Activated CD4-positive, alpha-beta T cell treated with anti-CD3 and anti-CD28 coated beads, Interleukin-2, amount 50 U/mL, for 48 hours (primary cell): ENCODE results near the gene CMSS1.

Experiments
- DNase-seq, 2 experiments: peaks; one replicate each; pipeline ENCODE4 v3.0.0-alpha.2; 2020

CMSS1 gene

GRCh38 chr3:100159331-100160153 lies 341.9 kb downstream of the CMSS1 start:
- no peak for DNase-seq

- DNase-seq: no peak
Observed at GRCh38 chr3:100160521-100160920, 342.9 kb downstream of the CMSS1 start.

- no peak for DNase-seq
Observed at GRCh38 chr3:100163787-100164186, 346.1 kb downstream of the CMSS1 start.

- DNase-seq: no peak
Observed at GRCh38 chr3:100164743-100165142, 347.1 kb downstream of the CMSS1 start.

GRCh38 chr3:100165926-100166550 lies 348.4 kb downstream of the CMSS1 start:
- no peak for DNase-seq

- no peak for DNase-seq
Observed at GRCh38 chr3:100169201-100169920, 351.7 kb downstream of the CMSS1 start.

- no peak for DNase-seq
Observed at GRCh38 chr3:100170486-100170885, 352.8 kb downstream of the CMSS1 start.

GRCh38 chr3:100171211-100171914 lies 353.7 kb downstream of the CMSS1 start:
- DNase-seq: no peak

- DNase-seq: no peak
Observed at GRCh38 chr3:100173961-100174360, 356.3 kb downstream of the CMSS1 start.

GRCh38 chr3:100175637-100176280 lies 358.1 kb downstream of the CMSS1 start:
- no peak for DNase-seq

GRCh38 chr3:100179692-100180349 lies 362.2 kb downstream of the CMSS1 start:
- DNase-seq: no peak

GRCh38 chr3:100183608-100184125 lies 366.0 kb downstream of the CMSS1 start:
- DNase-seq: no peak

- no peak for DNase-seq
Observed at GRCh38 chr3:100184948-100185570, 367.4 kb downstream of the CMSS1 start.

GRCh38 chr3:100185847-100186246 lies 368.2 kb downstream of the CMSS1 start:
- DNase-seq: no peak

GRCh38 chr3:100189444-100189964 lies 371.8 kb downstream of the CMSS1 start:
- no peak for DNase-seq

GRCh38 chr3:100195375-100195774 lies 377.7 kb downstream of the CMSS1 start:
- DNase-seq: no peak

- no peak for DNase-seq
Observed at GRCh38 chr3:100197876-100198275, 380.2 kb downstream of the CMSS1 start.

GRCh38 chr3:100198579-100199269 lies 381.1 kb downstream of the CMSS1 start:
- DNase-seq: no peak

- DNase-seq: no peak
Observed at GRCh38 chr3:100205171-100205570, 387.5 kb downstream of the CMSS1 start.

GRCh38 chr3:100206687-100207086 lies 389.0 kb downstream of the CMSS1 start:
- DNase-seq: no peak
